HG02981 (cell line): ENCODE results near the gene MINK1.
"Not testable (repeated sequence)": the region's sequence is repeated elsewhere in the genome, so short reads cannot be mapped to it uniquely, and the experiment has no call there.

ENCODE experiments used
- ATAC-seq: cut with Tn5 transposase; IDR thresholded peaks from one replicate; pipeline ENCODE4 v1.9.1; 2021; ENCODE audit warnings: mild to moderate bottlenecking, moderate library complexity; ENCODE audit not compliant: unreplicated experiment

Gene MINK1

GRCh38 chr17:4843321-4844000 lies 10.3 kb downstream of the MINK1 start:
- no peak for ATAC-seq

DNA sequence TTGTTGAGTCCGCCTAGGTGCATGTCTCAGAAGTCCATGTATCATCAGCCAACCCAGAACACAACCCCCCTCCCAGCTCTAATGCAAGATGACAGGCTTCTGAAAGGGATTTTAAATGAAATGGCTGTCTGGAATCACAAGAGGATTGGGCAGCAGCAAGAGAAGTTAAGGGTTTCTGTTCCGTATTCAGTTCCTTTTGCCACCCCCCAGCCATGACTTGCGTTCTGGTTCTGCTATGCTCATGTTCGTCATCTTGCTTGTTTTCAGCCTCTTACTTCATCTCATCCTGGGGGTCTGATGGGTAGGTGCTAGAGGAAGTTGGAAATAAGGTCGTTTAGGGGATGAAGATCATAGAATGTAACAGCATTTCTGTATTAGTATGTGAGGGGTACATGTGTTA lies 12.0 kb downstream of the MINK1 start:
- no peak for ATAC-seq

- ATAC-seq, result no peak
Measured at GRCh38 chr17:4846635-4847390, 13.7 kb downstream of the MINK1 start.

GRCh38 chr17:4849011-4849536 lies 15.9 kb downstream of the MINK1 start:
- no peak for ATAC-seq

- no peak for ATAC-seq
Measured at GRCh38 chr17:4850246-4850645, 17.1 kb downstream of the MINK1 start.

GRCh38 chr17:4851084-4851483 lies 17.9 kb downstream of the MINK1 start:
- ATAC-seq, result no peak

- no peak for ATAC-seq
Measured at GRCh38 chr17:4852567-4853207, 19.5 kb downstream of the MINK1 start.

DNA sequence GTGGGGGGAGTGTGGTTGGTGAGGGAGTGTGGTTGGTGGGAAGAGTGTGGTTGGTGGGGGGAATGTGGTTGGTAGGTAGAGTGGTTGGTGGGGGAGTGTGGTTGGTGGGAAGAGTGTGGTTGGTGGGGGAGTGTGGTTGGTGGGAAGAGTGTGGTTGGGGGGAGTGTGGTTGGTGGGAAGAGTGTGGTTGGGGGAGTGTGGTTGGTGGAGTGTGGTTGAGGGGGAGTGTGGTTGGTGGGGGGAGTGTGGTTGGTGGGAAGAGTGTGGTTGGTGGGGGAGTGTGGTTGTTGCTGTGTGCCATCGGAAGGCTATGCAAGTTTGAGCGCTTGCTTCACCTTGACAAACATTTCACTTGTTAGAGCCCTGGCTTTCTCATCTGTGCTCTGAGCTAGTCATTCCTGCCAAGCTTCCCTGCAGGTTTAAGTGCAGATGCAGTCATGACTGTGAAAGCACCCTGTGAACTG lies 20.1 kb downstream of the MINK1 start:
- no peak for ATAC-seq

DNA sequence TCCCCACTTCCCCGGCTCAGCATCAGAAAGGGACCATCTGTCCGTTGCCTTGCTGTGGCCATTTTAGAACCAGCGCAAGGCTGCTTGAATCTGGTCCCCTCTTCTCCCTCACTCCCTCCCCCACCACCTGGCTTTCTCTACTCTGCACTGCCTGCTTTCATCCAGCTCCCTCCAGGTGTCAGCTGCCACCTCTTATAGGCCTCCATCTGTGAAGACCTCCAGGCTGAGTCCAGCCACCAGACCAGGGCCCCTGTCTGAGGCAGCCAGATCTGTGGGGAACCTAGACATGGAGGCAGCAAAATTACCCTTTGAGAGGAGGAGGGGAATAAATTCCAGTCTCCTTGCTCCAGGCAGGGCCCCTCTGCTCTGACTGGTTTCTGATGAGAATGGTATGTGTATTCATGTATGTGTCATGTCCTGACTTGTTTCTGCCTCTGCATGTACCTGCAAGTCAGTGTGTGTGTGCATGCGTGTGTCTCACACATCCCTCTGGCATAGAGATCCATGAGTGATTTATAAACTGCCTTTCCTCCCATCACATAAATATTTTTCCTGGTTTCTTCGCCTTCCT lies 21.1 kb downstream of the MINK1 start:
- ATAC-seq, result no peak

DNA sequence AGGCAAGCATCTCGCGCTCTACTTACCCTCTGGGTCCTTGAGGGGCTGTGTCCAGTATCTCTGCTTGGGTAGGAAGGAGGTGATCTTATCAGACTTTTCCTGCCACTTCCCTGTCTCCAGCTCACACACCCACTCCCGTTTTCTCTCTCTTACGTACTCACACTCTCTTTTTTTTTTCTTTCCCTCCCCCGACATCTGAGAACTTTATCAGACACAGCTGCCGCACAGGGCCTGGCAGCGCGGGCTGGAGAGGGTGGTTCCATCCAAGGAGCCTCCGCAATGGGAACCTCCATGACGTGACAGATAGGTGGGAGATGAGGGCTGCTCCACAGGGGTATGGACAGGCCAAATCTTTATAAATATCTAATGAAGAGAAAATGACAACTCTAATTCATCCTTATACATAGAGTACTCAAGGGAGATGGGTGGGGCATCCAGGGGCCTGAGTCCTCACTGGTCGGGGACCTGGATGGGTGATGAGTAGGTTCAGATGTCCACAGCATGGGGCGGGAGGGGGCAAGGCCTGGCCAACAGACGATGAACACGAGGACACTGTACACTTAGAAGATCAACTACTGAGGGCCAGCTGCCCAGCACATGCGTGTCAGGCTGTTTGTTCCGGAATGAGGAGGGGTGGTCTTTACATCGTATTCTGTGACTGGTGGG lies 23.3 kb downstream of the MINK1 start:
- ATAC-seq, result no peak

GRCh38 chr17:4856937-4857314 lies 23.8 kb downstream of the MINK1 start:
- ATAC-seq, result no peak

GRCh38 chr17:4857347-4857746 lies 24.2 kb downstream of the MINK1 start:
- ATAC-seq, result not testable (repeated sequence)

DNA sequence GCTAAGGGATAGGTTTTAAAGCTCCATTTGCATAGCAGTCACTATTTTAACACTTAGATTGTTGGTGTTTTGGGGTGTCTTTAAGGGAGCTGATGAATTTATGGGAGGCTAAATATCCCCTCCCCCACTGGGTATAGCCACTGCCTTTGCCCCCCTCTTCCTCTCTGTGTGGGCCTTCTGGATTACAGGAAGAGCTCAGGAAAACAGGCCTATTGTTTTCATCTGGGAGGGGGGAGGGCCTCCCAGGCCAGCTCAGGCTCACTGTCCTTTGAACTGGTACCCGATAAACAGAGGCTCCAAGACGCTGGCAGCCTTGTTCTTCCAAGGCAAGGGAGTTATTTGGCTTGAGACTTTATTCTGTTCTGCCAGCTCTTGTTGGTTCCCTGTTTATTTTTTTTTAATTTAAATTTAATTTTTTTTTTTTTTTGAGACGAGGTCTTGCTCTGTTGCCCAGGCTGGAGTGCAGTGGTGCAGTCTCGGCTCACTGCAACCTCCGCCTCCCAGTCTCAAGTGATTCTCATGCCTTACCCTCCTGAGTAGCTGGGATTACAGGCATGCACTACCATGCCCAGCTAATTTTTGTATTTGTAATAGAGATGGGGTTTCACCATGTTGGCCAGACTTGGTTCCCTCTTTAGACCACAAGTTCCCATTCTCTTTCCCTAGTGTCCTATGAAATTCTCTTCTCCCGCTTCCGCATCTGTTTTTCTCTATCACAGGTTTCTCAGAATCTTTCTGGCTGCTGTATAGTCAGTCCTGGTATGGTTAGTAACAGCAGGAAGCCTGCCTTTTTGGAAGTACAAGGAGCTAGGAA lies 25.1 kb downstream of the MINK1 start:
- no peak for ATAC-seq

DNA sequence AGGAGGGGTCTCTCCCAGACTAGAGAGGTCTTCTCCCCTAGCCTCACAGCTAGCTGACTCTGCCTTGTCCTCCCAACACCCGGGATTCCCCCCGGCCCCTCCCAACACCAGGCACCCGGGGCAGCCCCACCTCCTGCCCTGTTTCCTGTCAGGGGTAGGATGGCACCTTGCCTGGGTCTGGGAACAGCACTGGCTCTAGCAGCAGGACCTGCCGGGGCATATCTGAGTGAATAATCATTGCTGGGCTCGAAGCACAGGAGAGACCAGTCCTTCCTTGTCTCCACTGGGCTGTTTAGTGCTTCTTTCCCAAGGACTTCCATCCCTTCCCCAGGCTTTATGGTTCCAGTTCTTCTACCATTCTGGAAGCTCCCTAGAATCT lies 25.7 kb downstream of the MINK1 start:
- ATAC-seq, result no peak

GRCh38 chr17:4859816-4860625 lies 26.9 kb downstream of the MINK1 start:
- no peak for ATAC-seq

DNA sequence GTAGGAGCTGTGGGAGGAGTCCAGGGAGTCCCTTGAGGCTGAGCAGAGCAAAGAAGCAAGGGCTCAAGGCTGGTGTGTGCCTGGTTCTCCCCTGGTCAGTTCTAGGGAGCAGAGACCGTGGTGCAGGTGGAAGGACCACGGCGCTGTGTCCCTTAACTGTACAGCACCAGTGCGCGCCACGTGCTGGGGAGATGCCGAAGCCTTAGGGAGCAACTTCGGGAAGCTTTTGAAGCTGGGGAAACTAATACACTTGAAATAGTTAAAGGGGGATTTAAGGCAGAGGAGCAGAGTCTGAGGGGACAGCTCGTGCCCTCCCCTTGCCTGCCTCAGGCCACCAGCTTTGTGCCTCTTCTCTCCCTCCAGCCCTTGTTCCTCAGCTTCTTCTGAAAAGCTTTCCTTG lies 27.5 kb downstream of the MINK1 start:
- no peak for ATAC-seq

GRCh38 chr17:4861052-4861451 lies 27.9 kb downstream of the MINK1 start:
- no peak for ATAC-seq

DNA sequence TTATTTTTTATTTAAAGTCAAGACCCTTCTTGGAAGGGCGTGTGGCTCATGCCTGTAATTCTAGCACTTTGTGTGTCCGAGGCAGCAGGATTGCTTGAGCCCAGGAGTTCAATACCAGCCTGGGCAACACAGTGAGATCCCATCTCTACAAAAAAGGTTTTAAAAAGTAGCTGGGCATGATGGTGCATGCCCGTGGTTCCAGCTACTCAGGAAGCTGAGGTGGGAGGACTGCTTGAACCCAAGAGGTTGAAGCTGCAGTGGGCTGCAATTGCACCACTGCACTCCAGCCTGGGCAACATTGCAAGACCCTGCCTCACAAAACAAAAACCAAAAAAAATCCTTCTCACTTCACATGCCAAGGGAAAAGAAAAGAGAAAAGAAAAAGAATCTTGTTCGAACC lies 29.6 kb downstream of the MINK1 start:
- no peak for ATAC-seq

DNA sequence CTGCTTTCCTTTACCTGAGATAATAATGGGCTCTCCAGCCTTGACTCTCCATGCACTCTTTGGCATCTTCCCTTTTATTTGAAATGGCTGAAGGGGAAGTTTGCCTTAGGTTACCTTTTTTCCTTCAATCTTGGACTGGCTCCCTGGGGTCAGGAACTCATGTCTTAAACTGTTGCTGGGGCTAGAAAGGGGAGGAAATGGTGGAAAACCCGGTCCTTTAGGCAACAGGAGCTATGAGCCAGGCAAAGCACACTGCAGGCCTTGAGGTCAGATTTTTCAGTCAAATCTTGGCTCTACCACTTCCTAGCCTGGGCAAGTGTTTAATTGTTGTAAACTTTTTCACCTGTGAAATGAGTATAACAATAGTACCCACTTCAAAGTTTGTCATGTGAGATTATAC lies 30.2 kb downstream of the MINK1 start:
- no peak for ATAC-seq
